GM12878 (cell line): Measurements from ENCODE around the gene JDP2. TPM values are rescaled to one million over a fixed set of nuclear protein-coding genes. Genes with fewer than 3 reads are reported as not detected.

Source experiments
- CBFB ChIP-seq: IDR thresholded peaks from 2 replicates; pipeline ENCODE4 v1.6.1; 2016; ENCODE audit warnings: antibody characterized with exemption, low read depth
- E2F4 ChIP-seq: IDR thresholded peaks from 2 replicates; pipeline ENCODE4 v1.6.1; 2012; ENCODE audit warnings: low read depth, low read length, improper control_type of control experiment
- EGR1 ChIP-seq, 2 experiments: IDR thresholded peaks; 1 replicate in 1 of 2; 2 replicates in 1 of 2; pipeline ENCODE4 v1.6.1; 2011 to 2012; ENCODE audit warnings: low read depth in 2 of 2, low read length in 2 of 2, borderline replicate concordance in 1 of 2, mild to moderate bottlenecking in 1 of 2, moderate library complexity in 1 of 2
- EZH2 ChIP-seq: IDR thresholded peaks from 2 replicates; pipeline ENCODE4 v1.6.1; 2012; ENCODE audit warnings: low read depth, mild to moderate bottlenecking, control low read depth, inconsistent platforms, low read length, borderline replicate concordance; ENCODE audit not compliant: control insufficient read depth
- HDGF ChIP-seq: fragments of 450-650 bp; IDR thresholded peaks from 2 replicates; pipeline ENCODE4 v1.6.1; 2016; ENCODE audit warnings: antibody characterized with exemption
- IRF5 ChIP-seq: fragments of 450-650 bp; IDR thresholded peaks from 2 replicates; pipeline ENCODE4 v1.6.1; 2017; ENCODE audit warnings: borderline replicate concordance
- LARP7 ChIP-seq: fragments of 450-650 bp; IDR thresholded peaks from 2 replicates; pipeline ENCODE4 v1.6.1; 2017; ENCODE audit warnings: mild to moderate bottlenecking
- MYC ChIP-seq: IDR thresholded peaks from 2 replicates; pipeline ENCODE4 v1.6.1; 2011; ENCODE audit warnings: mild to moderate bottlenecking, low read length, moderate library complexity, inconsistent platforms; ENCODE audit not compliant: insufficient read depth, insufficient replicate concordance, insufficient read length, severe bottlenecking
- NBN ChIP-seq: fragments of 450-650 bp; IDR thresholded peaks from 2 replicates; pipeline ENCODE4 v1.6.1; 2016
- NFXL1 ChIP-seq: fragments of 450-650 bp; IDR thresholded peaks from 2 replicates; pipeline ENCODE4 v1.6.1; 2017; ENCODE audit warnings: antibody characterized with exemption, mild to moderate bottlenecking, borderline replicate concordance
- NFYA ChIP-seq: IDR thresholded peaks from 2 replicates; pipeline ENCODE4 v1.6.1; 2011; ENCODE audit warnings: low read depth, mild to moderate bottlenecking, low read length, improper control_type of control experiment, borderline replicate concordance
- NR2F1 ChIP-seq: fragments of 450-650 bp; conservative IDR thresholded peaks from 2 replicates; pipeline ENCODE4 v1.6.1; 2017; ENCODE audit warnings: mild to moderate bottlenecking
- RB1 ChIP-seq: fragments of 450-650 bp; formaldehyde crosslinking; IDR thresholded peaks from 2 replicates; pipeline ENCODE4 v1.6.1; 2017; ENCODE audit warnings: mild to moderate bottlenecking, borderline replicate concordance
- SMC3 ChIP-seq: IDR thresholded peaks from 2 replicates; pipeline ENCODE4 v1.6.1; 2011; ENCODE audit warnings: low read length, improper control_type of control experiment, borderline replicate concordance
- TARDBP ChIP-seq: IDR thresholded peaks from 2 replicates; pipeline ENCODE4 v1.6.1; 2016; ENCODE audit warnings: borderline replicate concordance
- TCF3 ChIP-seq: IDR thresholded peaks from 2 replicates; pipeline ENCODE4 v1.6.1; 2012; ENCODE audit warnings: low read depth, mild to moderate bottlenecking, low read length, borderline replicate concordance; ENCODE audit not compliant: insufficient read depth
- TCF7 ChIP-seq: IDR thresholded peaks from 2 replicates; pipeline ENCODE4 v1.6.1; 2014; ENCODE audit warnings: antibody characterized with exemption, borderline replicate concordance
- ZBED1 ChIP-seq: IDR thresholded peaks from 2 replicates; pipeline ENCODE4 v1.6.1; 2016; ENCODE audit warnings: borderline replicate concordance
- ZBTB11 ChIP-seq: fragments of 450-650 bp; formaldehyde crosslinking; IDR thresholded peaks from 2 replicates; pipeline ENCODE4 v1.5.0; 2022; ENCODE audit warnings: mild to moderate bottlenecking, missing genetic modification characterization
- ZBTB40 ChIP-seq: fragments of 450-650 bp; IDR thresholded peaks from 2 replicates; pipeline ENCODE4 v1.6.1; 2016; ENCODE audit warnings: mild to moderate bottlenecking, moderate library complexity, borderline replicate concordance
- ZNF274 ChIP-seq: IDR thresholded peaks from one replicate; pipeline ENCODE4 v1.8.0; 2011; ENCODE audit not compliant: insufficient read length, insufficient read depth
- polyA plus RNA-seq, 11 experiments: library from polyadenylated mRNA; depleted of rRNA in 4 of 11; unstranded in 6 of 11; stranded (reverse) in 5 of 11; fragments of >200 nt; fragmentation: Nextera tagmentation in 4 of 11; fragmentation: Illumina TruSeq in 1 of 11; extraction: Ambion mirVana in 4 of 11; extraction: Trizol in 1 of 11; gene quantifications; 1 replicate in 1 of 11; 2 replicates in 10 of 11; pipeline versions ENCODE4 v1.2.1 to v1.2.3, GENCODE V29; 2011 to 2016; ENCODE audit warnings: inconsistent platforms in 2 of 11, missing spikeins in 2 of 11, low read depth in 1 of 11
- total RNA-seq, 4 experiments: library from RNA; depleted of rRNA in 3 of 4; stranded (reverse); fragments of >200 nt in 3 of 4; fragmentation: Illumina TruSeq in 1 of 4; extraction: Trizol in 1 of 4; gene quantifications; 2 replicates each; pipeline versions ENCODE4 v1.2.1 to v1.2.3, GENCODE V29; 2013 to 2021

The JDP2 gene
- total and polyA plus RNA-seq, 10 of the 15 experiments (the other 5 are each of a cell fraction or from before 2014, with no cell fraction given) = 0.71 to 21.3 (median 11.2) TPM

- TF ChIP-seq ZBTB40 (no peak), TCF3 (no peak), MYC (no peak), NFXL1 (peak; percentile 57; the same call in 1 of the 2 replicates), ZNF274 (no peak), LARP7 (peak; percentile 59), NBN (no peak), EGR1 (IDR thresholded peaks at IDR 0.05; ENCODE audit: borderline replicate concordance in 1 of 2, low read depth in 2 of 2, low read length in 2 of 2) (peak in 1 of 2 experiments; percentile 61; a peak in 1 of 3 replicates), TCF7 (no peak), ZBED1 (no peak), IRF5 (no peak), CBFB (no peak), RB1 (peak; percentile 62; the same call in 1 of the 2 replicates), NFYA (no peak), EZH2 (no peak), HDGF (no peak), ZBTB11 (no peak), SMC3 (no peak), NR2F1 (peak; percentile 70), E2F4 (no peak), TARDBP (no peak)
These were observed at the start of gene JDP2 (continued) for GRCh38 chr14:75427482-75428229.
